HEK293 (cell line): Measurements from ENCODE around the gene TM6SF1.

ENCODE experiments used
- HOXA7 ChIP-seq: sonication (generic); formaldehyde crosslinking; IDR thresholded peaks from 2 replicates; pipeline ENCODE4 v1.8.1; 2022; ENCODE audit warnings: missing genetic modification reagents, borderline replicate concordance
- HOXC10 ChIP-seq: sonication (generic); formaldehyde crosslinking; IDR thresholded peaks from 2 replicates; pipeline ENCODE4 v1.8.1; 2023; ENCODE audit warnings: mild to moderate bottlenecking, missing genetic modification reagents
- KLF1 ChIP-seq: fragments of 450-650 bp; formaldehyde crosslinking; IDR thresholded peaks from 2 replicates; pipeline ENCODE4 v1.5.1; 2016; ENCODE audit warnings: missing biosample characterization, missing genetic modification characterization
- TCF7L2 ChIP-seq: IDR thresholded peaks from 2 replicates; pipeline ENCODE4 v1.6.1; 2011; ENCODE audit warnings: low read depth, mild to moderate bottlenecking, inconsistent platforms, low read length, moderate library complexity, borderline replicate concordance
- TRIM28 ChIP-seq: IDR thresholded peaks from 2 replicates; pipeline ENCODE4 v1.6.1; 2011; ENCODE audit warnings: low read length, control low read depth, borderline replicate concordance
- ZBTB7A ChIP-seq: fragments of 450-650 bp; formaldehyde crosslinking; IDR thresholded peaks from 2 replicates; pipeline ENCODE4 v1.5.1; 2016; ENCODE audit warnings: low read depth, missing biosample characterization, missing genetic modification characterization
- ZFP37 ChIP-seq: fragments of 450-650 bp; formaldehyde crosslinking; IDR thresholded peaks from 2 replicates; pipeline ENCODE4 v1.5.1; 2016; ENCODE audit warnings: missing biosample characterization, missing genetic modification characterization
- ZNF155 ChIP-seq: fragments of 450-650 bp; formaldehyde crosslinking; IDR thresholded peaks from 2 replicates; pipeline ENCODE4 v1.5.1; 2016; ENCODE audit warnings: missing biosample characterization, missing genetic modification characterization
- ZNF266 ChIP-seq: fragments of 450-650 bp; formaldehyde crosslinking; IDR thresholded peaks from 2 replicates; pipeline ENCODE4 v1.5.1; 2016; ENCODE audit warnings: missing biosample characterization, missing genetic modification characterization, low read depth
- ZNF530 ChIP-seq: fragments of 450-650 bp; formaldehyde crosslinking; IDR thresholded peaks from 2 replicates; pipeline ENCODE4 v1.5.1; 2016; ENCODE audit warnings: low read depth, missing biosample characterization, missing genetic modification characterization
- ZNF544 ChIP-seq: fragments of 450-650 bp; formaldehyde crosslinking; IDR thresholded peaks from 2 replicates; pipeline ENCODE4 v1.5.0; 2017; ENCODE audit warnings: missing biosample characterization, missing genetic modification characterization
- ZNF561 ChIP-seq: fragments of 450-650 bp; IDR thresholded peaks from 2 replicates; pipeline ENCODE4 v1.5.1; 2018; ENCODE audit warnings: missing biosample characterization, missing genetic modification characterization, borderline replicate concordance
- ZNF654 ChIP-seq: fragments of 450-650 bp; formaldehyde crosslinking; IDR thresholded peaks from 2 replicates; pipeline ENCODE4 v1.5.1; 2016; ENCODE audit warnings: low read depth, missing biosample characterization, missing genetic modification characterization
- ZNF660 ChIP-seq: fragments of 450-650 bp; IDR thresholded peaks from 2 replicates; pipeline ENCODE4 v1.5.1; 2018; ENCODE audit warnings: missing biosample characterization, mild to moderate bottlenecking, missing genetic modification characterization
- ZNF76 ChIP-seq: fragments of 450-650 bp; formaldehyde crosslinking; IDR thresholded peaks from 2 replicates; pipeline ENCODE4; 2016; ENCODE audit warnings: low read depth, missing biosample characterization, missing genetic modification characterization, borderline replicate concordance
- ZNF785 ChIP-seq: fragments of 450-650 bp; formaldehyde crosslinking; IDR thresholded peaks from 2 replicates; pipeline ENCODE4 v1.5.1; 2016; ENCODE audit warnings: missing biosample characterization, missing genetic modification characterization
- TF ChIP-seq, protein P1 (sequence below): fragments of 450-650 bp; formaldehyde crosslinking; optimal IDR thresholded peaks from 2 replicates; pipeline ENCODE3; 2016; ENCODE audit warnings: missing biosample characterization, mild to moderate bottlenecking, missing genetic modification characterization
- TF ChIP-seq, protein P2 (sequence below): fragments of 450-650 bp; formaldehyde crosslinking; IDR thresholded peaks from 2 replicates; pipeline ENCODE4 v1.5.1; 2016; ENCODE audit warnings: missing biosample characterization, missing genetic modification characterization
- TF ChIP-seq, protein P3 (sequence below): fragments of 450-650 bp; formaldehyde crosslinking; IDR thresholded peaks from 2 replicates; pipeline ENCODE4 v1.5.1; 2016; ENCODE audit warnings: missing biosample characterization, missing genetic modification characterization
- TF ChIP-seq, protein P4 (sequence below): fragments of 450-650 bp; formaldehyde crosslinking; conservative IDR thresholded peaks from 2 replicates; pipeline ENCODE4 v1.5.1; 2016; ENCODE audit warnings: low read depth, missing biosample characterization, missing genetic modification characterization
- TF ChIP-seq, protein P5 (sequence below): fragments of 450-650 bp; formaldehyde crosslinking; IDR thresholded peaks from 2 replicates; pipeline ENCODE4 v1.5.1; 2016; ENCODE audit warnings: missing biosample characterization, missing genetic modification characterization
- TF ChIP-seq, protein P6 (sequence below): fragments of 450-650 bp; formaldehyde crosslinking; IDR thresholded peaks from 2 replicates; pipeline ENCODE4 v1.5.1; 2016; ENCODE audit warnings: missing biosample characterization, missing genetic modification characterization
- TF ChIP-seq, protein P7 (sequence below): IDR thresholded peaks from 2 replicates; pipeline ENCODE4 v1.6.1; 2011; ENCODE audit warnings: mild to moderate bottlenecking, low read depth, low read length, borderline replicate concordance

The TM6SF1 gene

DNA sequence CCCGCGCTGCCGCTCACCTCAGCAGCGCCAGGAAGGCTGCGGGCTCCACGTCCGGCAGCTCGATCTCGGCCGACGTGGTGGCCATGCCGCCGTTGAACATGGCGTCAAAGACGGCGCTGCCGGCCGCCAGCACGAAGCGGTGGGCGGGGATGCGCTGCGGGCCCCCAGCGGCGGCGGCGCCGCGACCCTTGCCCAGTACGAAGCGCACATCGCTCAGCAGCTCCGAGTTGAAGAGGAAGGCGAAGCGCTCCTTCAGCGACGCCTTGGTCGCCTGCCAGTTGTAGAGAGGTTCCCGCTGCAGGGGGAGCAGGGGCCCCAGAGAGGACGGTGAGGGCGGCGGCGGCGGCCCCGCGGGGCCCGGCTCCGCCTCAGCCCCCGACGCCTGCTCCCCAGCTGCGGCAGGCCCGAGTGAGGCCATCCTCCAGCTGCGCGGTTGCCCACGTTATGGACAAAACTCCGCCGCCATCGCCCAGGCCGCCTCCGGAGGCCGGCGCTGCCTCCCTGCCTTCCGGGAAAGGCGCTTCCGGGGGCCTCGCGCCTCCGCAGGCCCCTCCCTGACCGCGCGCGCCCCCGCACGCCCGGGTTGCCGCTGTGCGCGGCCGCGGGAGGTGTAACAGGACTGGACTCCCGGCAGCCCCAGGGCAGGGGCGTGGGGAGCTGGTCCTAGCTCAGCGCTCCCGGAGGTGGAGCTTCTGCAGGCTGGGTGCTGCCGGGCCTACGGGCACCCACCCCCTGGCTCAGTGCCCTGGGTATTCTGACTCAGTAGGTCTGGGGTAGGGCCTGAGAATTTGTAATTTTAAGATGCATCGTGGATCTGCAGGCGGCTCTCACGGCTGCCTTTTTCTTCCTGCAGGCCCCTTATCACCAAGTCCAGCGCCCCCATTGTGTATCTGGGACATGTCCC is 40.5 kb upstream of the TM6SF1 start, which contains the start of gene BTBD1 (continued):
- TF ChIP-seq, protein P1, sequence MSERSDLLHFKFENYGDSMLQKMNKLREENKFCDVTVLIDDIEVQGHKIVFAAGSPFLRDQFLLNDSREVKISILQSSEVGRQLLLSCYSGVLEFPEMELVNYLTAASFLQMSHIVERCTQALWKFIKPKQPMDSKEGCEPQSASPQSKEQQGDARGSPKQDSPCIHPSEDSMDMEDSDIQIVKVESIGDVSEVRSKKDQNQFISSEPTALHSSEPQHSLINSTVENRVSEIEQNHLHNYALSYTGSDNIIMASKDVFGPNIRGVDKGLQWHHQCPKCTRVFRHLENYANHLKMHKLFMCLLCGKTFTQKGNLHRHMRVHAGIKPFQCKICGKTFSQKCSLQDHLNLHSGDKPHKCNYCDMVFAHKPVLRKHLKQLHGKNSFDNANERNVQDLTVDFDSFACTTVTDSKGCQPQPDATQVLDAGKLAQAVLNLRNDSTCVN (tag by site-specific recombination) = peak; percentile 87
- TF ChIP-seq, protein P2, sequence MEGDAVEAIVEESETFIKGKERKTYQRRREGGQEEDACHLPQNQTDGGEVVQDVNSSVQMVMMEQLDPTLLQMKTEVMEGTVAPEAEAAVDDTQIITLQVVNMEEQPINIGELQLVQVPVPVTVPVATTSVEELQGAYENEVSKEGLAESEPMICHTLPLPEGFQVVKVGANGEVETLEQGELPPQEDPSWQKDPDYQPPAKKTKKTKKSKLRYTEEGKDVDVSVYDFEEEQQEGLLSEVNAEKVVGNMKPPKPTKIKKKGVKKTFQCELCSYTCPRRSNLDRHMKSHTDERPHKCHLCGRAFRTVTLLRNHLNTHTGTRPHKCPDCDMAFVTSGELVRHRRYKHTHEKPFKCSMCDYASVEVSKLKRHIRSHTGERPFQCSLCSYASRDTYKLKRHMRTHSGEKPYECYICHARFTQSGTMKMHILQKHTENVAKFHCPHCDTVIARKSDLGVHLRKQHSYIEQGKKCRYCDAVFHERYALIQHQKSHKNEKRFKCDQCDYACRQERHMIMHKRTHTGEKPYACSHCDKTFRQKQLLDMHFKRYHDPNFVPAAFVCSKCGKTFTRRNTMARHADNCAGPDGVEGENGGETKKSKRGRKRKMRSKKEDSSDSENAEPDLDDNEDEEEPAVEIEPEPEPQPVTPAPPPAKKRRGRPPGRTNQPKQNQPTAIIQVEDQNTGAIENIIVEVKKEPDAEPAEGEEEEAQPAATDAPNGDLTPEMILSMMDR (tag by site-specific recombination) = peak; percentile 52; the same call in 1 of the 2 replicates
- no peak for TF ChIP-seq ZBTB7A (tag by site-specific recombination)
- TF ChIP-seq ZFP37 (tag by site-specific recombination) = no peak
- TF ChIP-seq ZNF76 (tag by site-specific recombination) = peak; percentile 73
- no peak for TF ChIP-seq ZNF544 (tag by site-specific recombination)
- TF ChIP-seq, protein P3, sequence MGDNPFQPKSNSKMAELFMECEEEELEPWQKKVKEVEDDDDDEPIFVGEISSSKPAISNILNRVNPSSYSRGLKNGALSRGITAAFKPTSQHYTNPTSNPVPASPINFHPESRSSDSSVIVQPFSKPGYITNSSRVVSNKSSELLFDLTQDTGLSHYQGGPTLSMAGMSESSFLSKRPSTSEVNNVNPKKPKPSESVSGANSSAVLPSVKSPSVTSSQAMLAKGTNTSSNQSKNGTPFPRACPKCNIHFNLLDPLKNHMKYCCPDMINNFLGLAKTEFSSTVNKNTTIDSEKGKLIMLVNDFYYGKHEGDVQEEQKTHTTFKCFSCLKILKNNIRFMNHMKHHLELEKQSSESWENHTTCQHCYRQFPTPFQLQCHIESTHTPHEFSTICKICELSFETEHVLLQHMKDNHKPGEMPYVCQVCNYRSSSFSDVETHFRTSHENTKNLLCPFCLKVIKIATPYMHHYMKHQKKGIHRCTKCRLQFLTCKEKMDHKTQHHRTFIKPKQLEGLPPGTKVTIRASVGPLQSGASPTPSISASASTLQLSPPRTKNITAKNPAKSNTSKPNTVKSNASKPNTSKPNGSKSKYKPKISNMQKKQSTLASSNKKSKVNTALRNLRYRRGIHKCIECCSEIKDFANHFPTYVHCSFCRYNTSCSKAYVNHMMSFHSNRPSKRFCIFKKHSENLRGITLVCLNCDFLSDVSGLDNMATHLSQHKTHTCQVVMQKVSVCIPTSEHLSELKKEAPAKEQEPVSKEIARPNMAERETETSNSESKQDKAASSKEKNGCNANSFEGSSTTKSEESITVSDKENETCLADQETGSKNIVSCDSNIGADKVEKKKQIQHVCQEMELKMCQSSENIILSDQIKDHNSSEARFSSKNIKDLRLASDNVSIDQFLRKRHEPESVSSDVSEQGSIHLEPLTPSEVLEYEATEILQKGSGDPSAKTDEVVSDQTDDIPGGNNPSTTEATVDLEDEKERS (tag by site-specific recombination) = no peak
- no peak for TF ChIP-seq HOXA7 (CRISPR knock-in tag)
- TF ChIP-seq ZNF155 (tag by site-specific recombination) = no peak
- TF ChIP-seq HOXC10 = peak; percentile 45; the same call in 1 of the 2 replicates
- peak; percentile 86 for TF ChIP-seq ZNF561 (tag by site-specific recombination)
- no peak for TF ChIP-seq ZNF654 (tag by site-specific recombination)
- TF ChIP-seq, protein P4, sequence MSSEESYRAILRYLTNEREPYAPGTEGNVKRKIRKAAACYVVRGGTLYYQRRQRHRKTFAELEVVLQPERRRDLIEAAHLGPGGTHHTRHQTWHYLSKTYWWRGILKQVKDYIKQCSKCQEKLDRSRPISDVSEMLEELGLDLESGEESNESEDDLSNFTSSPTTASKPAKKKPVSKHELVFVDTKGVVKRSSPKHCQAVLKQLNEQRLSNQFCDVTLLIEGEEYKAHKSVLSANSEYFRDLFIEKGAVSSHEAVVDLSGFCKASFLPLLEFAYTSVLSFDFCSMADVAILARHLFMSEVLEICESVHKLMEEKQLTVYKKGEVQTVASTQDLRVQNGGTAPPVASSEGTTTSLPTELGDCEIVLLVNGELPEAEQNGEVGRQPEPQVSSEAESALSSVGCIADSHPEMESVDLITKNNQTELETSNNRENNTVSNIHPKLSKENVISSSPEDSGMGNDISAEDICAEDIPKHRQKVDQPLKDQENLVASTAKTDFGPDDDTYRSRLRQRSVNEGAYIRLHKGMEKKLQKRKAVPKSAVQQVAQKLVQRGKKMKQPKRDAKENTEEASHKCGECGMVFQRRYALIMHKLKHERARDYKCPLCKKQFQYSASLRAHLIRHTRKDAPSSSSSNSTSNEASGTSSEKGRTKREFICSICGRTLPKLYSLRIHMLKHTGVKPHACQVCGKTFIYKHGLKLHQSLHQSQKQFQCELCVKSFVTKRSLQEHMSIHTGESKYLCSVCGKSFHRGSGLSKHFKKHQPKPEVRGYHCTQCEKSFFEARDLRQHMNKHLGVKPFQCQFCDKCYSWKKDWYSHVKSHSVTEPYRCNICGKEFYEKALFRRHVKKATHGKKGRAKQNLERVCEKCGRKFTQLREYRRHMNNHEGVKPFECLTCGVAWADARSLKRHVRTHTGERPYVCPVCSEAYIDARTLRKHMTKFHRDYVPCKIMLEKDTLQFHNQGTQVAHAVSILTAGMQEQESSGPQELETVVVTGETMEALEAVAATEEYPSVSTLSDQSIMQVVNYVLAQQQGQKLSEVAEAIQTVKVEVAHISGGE (tag by site-specific recombination) = peak; percentile 91
- TF ChIP-seq, protein P5, sequence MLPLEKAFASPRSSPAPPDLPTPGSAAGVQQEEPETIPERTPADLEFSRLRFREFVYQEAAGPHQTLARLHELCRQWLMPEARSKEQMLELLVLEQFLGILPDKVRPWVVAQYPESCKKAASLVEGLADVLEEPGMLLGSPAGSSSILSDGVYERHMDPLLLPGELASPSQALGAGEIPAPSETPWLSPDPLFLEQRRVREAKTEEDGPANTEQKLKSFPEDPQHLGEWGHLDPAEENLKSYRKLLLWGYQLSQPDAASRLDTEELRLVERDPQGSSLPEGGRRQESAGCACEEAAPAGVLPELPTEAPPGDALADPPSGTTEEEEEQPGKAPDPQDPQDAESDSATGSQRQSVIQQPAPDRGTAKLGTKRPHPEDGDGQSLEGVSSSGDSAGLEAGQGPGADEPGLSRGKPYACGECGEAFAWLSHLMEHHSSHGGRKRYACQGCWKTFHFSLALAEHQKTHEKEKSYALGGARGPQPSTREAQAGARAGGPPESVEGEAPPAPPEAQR (tag by site-specific recombination) = no peak
- peak; percentile 87 for TF ChIP-seq ZNF660 (tag by site-specific recombination)
- no peak for TF ChIP-seq ZNF530 (tag by site-specific recombination)
- no peak; the same call in 1 of the 2 replicates for TF ChIP-seq ZNF266 (tag by site-specific recombination)
- peak; percentile 56; the same call in 1 of the 2 replicates for TF ChIP-seq KLF1
- TF ChIP-seq ZNF785 (tag by site-specific recombination) = 0 out of 2 replicates have a peak, but pooled peaks have one; percentile 2
- TF ChIP-seq, protein P6, sequence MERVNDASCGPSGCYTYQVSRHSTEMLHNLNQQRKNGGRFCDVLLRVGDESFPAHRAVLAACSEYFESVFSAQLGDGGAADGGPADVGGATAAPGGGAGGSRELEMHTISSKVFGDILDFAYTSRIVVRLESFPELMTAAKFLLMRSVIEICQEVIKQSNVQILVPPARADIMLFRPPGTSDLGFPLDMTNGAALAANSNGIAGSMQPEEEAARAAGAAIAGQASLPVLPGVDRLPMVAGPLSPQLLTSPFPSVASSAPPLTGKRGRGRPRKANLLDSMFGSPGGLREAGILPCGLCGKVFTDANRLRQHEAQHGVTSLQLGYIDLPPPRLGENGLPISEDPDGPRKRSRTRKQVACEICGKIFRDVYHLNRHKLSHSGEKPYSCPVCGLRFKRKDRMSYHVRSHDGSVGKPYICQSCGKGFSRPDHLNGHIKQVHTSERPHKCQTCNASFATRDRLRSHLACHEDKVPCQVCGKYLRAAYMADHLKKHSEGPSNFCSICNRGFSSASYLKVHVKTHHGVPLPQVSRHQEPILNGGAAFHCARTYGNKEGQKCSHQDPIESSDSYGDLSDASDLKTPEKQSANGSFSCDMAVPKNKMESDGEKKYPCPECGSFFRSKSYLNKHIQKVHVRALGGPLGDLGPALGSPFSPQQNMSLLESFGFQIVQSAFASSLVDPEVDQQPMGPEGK (tag by site-specific recombination) = peak; percentile 91
- TF ChIP-seq TRIM28 = no peak
- TF ChIP-seq TCF7L2 = no peak
- TF ChIP-seq, protein P7, sequence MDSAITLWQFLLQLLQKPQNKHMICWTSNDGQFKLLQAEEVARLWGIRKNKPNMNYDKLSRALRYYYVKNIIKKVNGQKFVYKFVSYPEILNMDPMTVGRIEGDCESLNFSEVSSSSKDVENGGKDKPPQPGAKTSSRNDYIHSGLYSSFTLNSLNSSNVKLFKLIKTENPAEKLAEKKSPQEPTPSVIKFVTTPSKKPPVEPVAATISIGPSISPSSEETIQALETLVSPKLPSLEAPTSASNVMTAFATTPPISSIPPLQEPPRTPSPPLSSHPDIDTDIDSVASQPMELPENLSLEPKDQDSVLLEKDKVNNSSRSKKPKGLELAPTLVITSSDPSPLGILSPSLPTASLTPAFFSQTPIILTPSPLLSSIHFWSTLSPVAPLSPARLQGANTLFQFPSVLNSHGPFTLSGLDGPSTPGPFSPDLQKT = peak; percentile 78; the same call in 1 of the 2 replicates
